ENCODE data around the gene FBRSL1.
"Not testable (repeated sequence)": the region's sequence is repeated elsewhere in the genome, so short reads cannot be mapped to it uniquely, and the experiment has no call there.

The FBRSL1 gene

GRCh38 chr12:132528564-132529106 lies 38.7 kb downstream of the FBRSL1 start:
- DNase-seq: no peak

- DNase-seq: no peak
Measured at GRCh38 chr12:132529156-132529839, 39.3 kb downstream of the FBRSL1 start.

GRCh38 chr12:132529906-132530305 lies 40.0 kb downstream of the FBRSL1 start:
- no peak for DNase-seq

GRCh38 chr12:132530447-132530846 lies 40.5 kb downstream of the FBRSL1 start:
- DNase-seq: peak; percentile 82

GRCh38 chr12:132530851-132531250 lies 40.9 kb downstream of the FBRSL1 start:
- DNase-seq: no peak

- DNase-seq: not testable (repeated sequence)
Measured at GRCh38 chr12:132532711-132533583, 43.0 kb downstream of the FBRSL1 start.

GRCh38 chr12:132533584-132533958 lies 43.6 kb downstream of the FBRSL1 start:
- DNase-seq: no peak

- no peak for DNase-seq
Measured at GRCh38 chr12:132534076-132534475, 44.1 kb downstream of the FBRSL1 start.

- no peak for DNase-seq
Measured at GRCh38 chr12:132535019-132535418, 45.1 kb downstream of the FBRSL1 start.

- DNase-seq: no peak
Measured at GRCh38 chr12:132536102-132536876, 46.3 kb downstream of the FBRSL1 start.

GRCh38 chr12:132537049-132537448 lies 47.1 kb downstream of the FBRSL1 start:
- DNase-seq: no peak

GRCh38 chr12:132537836-132538662 lies 48.1 kb downstream of the FBRSL1 start:
- no peak for DNase-seq

GRCh38 chr12:132538663-132538990 lies 48.7 kb downstream of the FBRSL1 start:
- no peak for DNase-seq

GRCh38 chr12:132539016-132539773 lies 49.2 kb downstream of the FBRSL1 start:
- DNase-seq: no peak

GRCh38 chr12:132540436-132540835 lies 50.5 kb downstream of the FBRSL1 start:
- no peak for DNase-seq

- no peak for DNase-seq
Measured at GRCh38 chr12:132541200-132541599, 51.2 kb downstream of the FBRSL1 start.

- DNase-seq: no peak
Measured at GRCh38 chr12:132541996-132542395, 52.0 kb downstream of the FBRSL1 start.

GRCh38 chr12:132542661-132543060 lies 52.7 kb downstream of the FBRSL1 start:
- DNase-seq: no peak

- DNase-seq: no peak
Measured at GRCh38 chr12:132543298-132544079, 53.5 kb downstream of the FBRSL1 start.

- DNase-seq: no peak
Measured at GRCh38 chr12:132544080-132544397, 54.1 kb downstream of the FBRSL1 start.

- no peak for DNase-seq
Measured at GRCh38 chr12:132544498-132544897, 54.5 kb downstream of the FBRSL1 start.

All from NCI-H2171 treated with DMSO at 0.1 percent for 48 hours (cell line).